B cell (primary cell): Measurements from ENCODE around the gene TBR1.

ENCODE experiments used
- EZH2 ChIP-seq: IDR thresholded peaks from 2 replicates; pipeline ENCODE4 v1.6.1; 2012; ENCODE audit warnings: borderline replicate concordance, low read depth, mild to moderate bottlenecking, moderate library complexity, low read length; ENCODE audit not compliant: insufficient read depth, poor library complexity, severe bottlenecking
- TF ChIP-seq, protein P1 (sequence below): fragments of 200-600 bp; IDR thresholded peaks from one replicate; pipeline ENCODE4 v1.8.0; 2022; ENCODE audit warnings: antibody characterized with exemption, mild to moderate bottlenecking

- TF ChIP-seq, protein P1, sequence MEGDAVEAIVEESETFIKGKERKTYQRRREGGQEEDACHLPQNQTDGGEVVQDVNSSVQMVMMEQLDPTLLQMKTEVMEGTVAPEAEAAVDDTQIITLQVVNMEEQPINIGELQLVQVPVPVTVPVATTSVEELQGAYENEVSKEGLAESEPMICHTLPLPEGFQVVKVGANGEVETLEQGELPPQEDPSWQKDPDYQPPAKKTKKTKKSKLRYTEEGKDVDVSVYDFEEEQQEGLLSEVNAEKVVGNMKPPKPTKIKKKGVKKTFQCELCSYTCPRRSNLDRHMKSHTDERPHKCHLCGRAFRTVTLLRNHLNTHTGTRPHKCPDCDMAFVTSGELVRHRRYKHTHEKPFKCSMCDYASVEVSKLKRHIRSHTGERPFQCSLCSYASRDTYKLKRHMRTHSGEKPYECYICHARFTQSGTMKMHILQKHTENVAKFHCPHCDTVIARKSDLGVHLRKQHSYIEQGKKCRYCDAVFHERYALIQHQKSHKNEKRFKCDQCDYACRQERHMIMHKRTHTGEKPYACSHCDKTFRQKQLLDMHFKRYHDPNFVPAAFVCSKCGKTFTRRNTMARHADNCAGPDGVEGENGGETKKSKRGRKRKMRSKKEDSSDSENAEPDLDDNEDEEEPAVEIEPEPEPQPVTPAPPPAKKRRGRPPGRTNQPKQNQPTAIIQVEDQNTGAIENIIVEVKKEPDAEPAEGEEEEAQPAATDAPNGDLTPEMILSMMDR: no peak
- no peak for TF ChIP-seq EZH2
These were observed 45.1 kb upstream of the TBR1 start for GRCh38 chr2:161370981-161371380.
